Effector CD4-positive, alpha-beta T cell (primary cell): ENCODE measurements around the gene CBLN3.
"Not testable (repeated sequence)": the region's sequence is repeated elsewhere in the genome, so short reads cannot be mapped to it uniquely, and the experiment has no call there.

Source experiments
- DNase-seq: peaks from one replicate; pipeline ENCODE4 v3.0.0-alpha.2; 2020

CBLN3 gene

GRCh38 chr14:24399999-24400718 is 29.3 kb downstream of the CBLN3 start:
- no peak for DNase-seq

GRCh38 chr14:24399447-24399822 is 30.0 kb downstream of the CBLN3 start:
- no peak for DNase-seq

- DNase-seq, result peak; percentile 17
These were observed 30.6 kb downstream of the CBLN3 start, which contains the start of gene NYNRIN for GRCh38 chr14:24398653-24399446. Gene NYNRIN (plus strand): TSS chr14:24399003. CDS start chr14:24399247, 244 bp downstream.

- no peak for DNase-seq
These were observed 31.2 kb downstream of the CBLN3 start for GRCh38 chr14:24398293-24398652.

GRCh38 chr14:24397639-24398292 is 31.7 kb downstream of the CBLN3 start:
- DNase-seq, result no peak

GRCh38 chr14:24395609-24396582 is 33.6 kb downstream of the CBLN3 start:
- no peak for DNase-seq

- no peak for DNase-seq
These were observed 35.2 kb downstream of the CBLN3 start for GRCh38 chr14:24394275-24394674.

GRCh38 chr14:24392325-24393091 is 37.0 kb downstream of the CBLN3 start:
- DNase-seq, result no peak

GRCh38 chr14:24390701-24391468 is 38.6 kb downstream of the CBLN3 start:
- DNase-seq, result no peak

GRCh38 chr14:24389226-24389848 is 40.1 kb downstream of the CBLN3 start:
- no peak for DNase-seq

GRCh38 chr14:24388474-24389179 is 40.8 kb downstream of the CBLN3 start:
- DNase-seq, result no peak

- not testable (repeated sequence) for DNase-seq
These were observed 41.9 kb downstream of the CBLN3 start for GRCh38 chr14:24387579-24387978.

GRCh38 chr14:24387009-24387345 is 42.5 kb downstream of the CBLN3 start:
- no peak for DNase-seq

GRCh38 chr14:24385524-24385923 is 43.9 kb downstream of the CBLN3 start:
- no peak for DNase-seq

- DNase-seq, result no peak
These were observed 45.3 kb downstream of the CBLN3 start for GRCh38 chr14:24384169-24384568.

- no peak for DNase-seq
These were observed 47.5 kb downstream of the CBLN3 start for GRCh38 chr14:24382064-24382371.

- DNase-seq, result no peak
These were observed 48.0 kb downstream of the CBLN3 start for GRCh38 chr14:24381363-24382063.

- DNase-seq, result no peak
These were observed 49.3 kb downstream of the CBLN3 start for GRCh38 chr14:24379907-24380730.
